ENCODE data around the gene KRT73. TPM values are rescaled to one million over a fixed set of nuclear protein-coding genes. Genes with fewer than 3 reads are reported as not detected.

KRT73 gene
- not detected in 2 replicates for total RNA-seq

DNA sequence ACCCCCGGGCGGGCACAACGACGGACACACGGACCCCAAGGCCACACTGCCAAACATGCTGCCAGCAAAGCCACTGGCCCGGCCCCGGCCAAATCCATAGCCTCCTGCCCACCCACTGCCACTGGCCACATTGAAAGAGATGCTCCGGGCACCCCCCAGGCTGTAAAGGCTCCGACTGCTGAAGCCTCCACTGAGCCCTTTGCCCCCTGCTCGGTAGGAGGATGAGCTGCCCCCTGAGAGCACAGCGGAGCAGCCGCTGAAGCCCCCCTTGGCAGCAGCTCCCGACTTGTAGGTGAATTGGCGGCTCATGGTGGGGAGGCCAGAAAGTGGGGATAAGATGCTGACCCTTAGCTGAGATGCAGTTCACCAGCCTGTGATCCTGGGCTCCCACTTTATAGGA, at the start of gene KRT73:
Gene KRT73, minus strand, starts transcription at position 344 of the 400 bp plus-strand sequence. Its CDS starts 35 bp downstream, at position 309.
- Mint-ChIP-seq H3K9me3 (no peaks in the 10 kb centered on the region), H3K27ac (no peak within 1 kb of the TSS), H3K36me3 (ENCODE audit: low read depth) (peaks cover 3% of the 10 kb centered on the region), H3K4me1 (ENCODE audit: low read depth) (peaks cover 37% of the 10 kb centered on the region), H3K4me3 (no peak within 1 kb of the TSS), H3K27me3 (ENCODE audit: insufficient read depth) (peaks cover 5% of the 10 kb centered on the region)
- intact Hi-C loops (cut with micrococcal nuclease) = no loop called here
- no peak for DNase-seq (ENCODE audit: low spot score)

DNA sequence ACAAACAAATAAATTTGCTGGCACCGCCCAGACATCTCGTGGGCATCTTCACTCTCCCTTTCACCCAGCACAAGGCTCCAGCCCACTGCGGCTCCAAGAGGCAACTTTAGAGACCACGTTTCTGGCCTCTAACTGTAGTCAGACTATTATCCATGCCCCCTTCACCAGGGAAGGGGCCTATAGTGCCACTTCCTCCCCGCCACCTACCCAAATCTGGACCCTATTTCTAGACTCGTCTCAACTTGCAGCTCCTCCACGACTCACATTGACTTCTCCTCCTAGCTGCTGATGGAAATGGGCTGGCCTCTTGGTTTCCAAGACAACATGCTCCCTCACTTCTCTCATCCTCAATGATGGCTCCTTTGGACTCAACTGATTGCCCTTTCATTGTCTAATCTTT, 49.6 kb upstream of the KRT73 start:
- DNase-seq (ENCODE audit: low spot score) = no peak
- intact Hi-C loops (cut with micrococcal nuclease) = no loop called here
- no peaks in the 10 kb centered on the region for H3K36me3 Mint-ChIP-seq (ENCODE audit: low read depth)
- H3K27ac Mint-ChIP-seq = no peak overlapping the region
- no peaks in the 10 kb centered on the region for H3K9me3 Mint-ChIP-seq
- no peaks in the 10 kb centered on the region for H3K4me1 Mint-ChIP-seq (ENCODE audit: low read depth)
- H3K4me3 Mint-ChIP-seq = no peak overlapping the region
- H3K27me3 Mint-ChIP-seq (ENCODE audit: insufficient read depth) = peaks cover 15% of the 10 kb centered on the region

DNA sequence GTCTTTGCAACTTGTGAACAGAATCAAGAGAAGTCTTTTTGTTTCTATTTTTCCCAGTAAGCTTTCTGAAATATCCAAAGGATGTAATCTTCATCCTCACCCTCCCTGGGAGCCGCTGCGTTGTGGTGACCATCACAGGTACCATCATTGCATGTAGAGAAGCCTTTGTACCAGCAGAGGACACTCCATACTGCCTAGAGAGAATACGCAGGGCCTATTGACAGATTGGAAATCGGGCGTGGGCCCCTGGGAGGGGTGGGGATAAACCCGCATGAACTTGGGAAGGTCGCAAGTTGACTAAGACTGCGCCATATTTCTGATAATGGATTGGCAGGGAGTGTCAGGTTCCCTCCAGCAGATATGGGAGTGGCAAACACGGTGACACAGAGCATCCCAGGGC, 49.1 kb upstream of the KRT73 start:
- intact Hi-C loops (cut with micrococcal nuclease) = no loop called here
- H3K4me3 Mint-ChIP-seq = no peak overlapping the region
- no peaks in the 10 kb centered on the region for H3K4me1 Mint-ChIP-seq (ENCODE audit: low read depth)
- no peaks in the 10 kb centered on the region for H3K9me3 Mint-ChIP-seq
- no peak overlapping the region for H3K27ac Mint-ChIP-seq
- H3K27me3 Mint-ChIP-seq (ENCODE audit: insufficient read depth) = peaks cover 15% of the 10 kb centered on the region
- no peaks in the 10 kb centered on the region for H3K36me3 Mint-ChIP-seq (ENCODE audit: low read depth)
- no peak for DNase-seq (ENCODE audit: low spot score)

DNA sequence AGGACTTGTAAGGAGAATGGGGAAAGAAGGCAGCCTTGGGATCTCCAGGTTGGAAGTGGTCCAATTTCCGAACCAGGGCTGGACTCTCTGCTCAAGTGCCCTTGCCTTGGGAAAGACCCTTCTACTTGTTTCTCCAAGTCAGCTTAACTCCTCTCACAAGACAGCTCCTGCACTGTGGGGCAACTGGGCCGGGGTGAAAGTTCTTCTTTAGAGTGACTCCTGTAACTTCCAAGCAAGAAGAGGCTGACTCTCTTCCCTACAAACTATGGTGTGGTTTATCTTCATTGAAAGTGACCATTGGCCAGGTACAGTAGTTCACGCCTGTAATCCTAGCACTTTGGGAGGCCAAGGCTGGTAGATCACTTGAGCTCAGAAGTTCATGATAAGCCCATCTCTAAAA, 48.1 kb upstream of the KRT73 start:
- no peaks in the 10 kb centered on the region for H3K36me3 Mint-ChIP-seq (ENCODE audit: low read depth)
- DNase-seq (ENCODE audit: low spot score) = no peak
- H3K4me1 Mint-ChIP-seq (ENCODE audit: low read depth) = no peaks in the 10 kb centered on the region
- intact Hi-C loops (cut with micrococcal nuclease) = no loop called here
- H3K4me3 Mint-ChIP-seq = no peak overlapping the region
- H3K27ac Mint-ChIP-seq = no peak overlapping the region
- H3K9me3 Mint-ChIP-seq = no peaks in the 10 kb centered on the region
- H3K27me3 Mint-ChIP-seq (ENCODE audit: insufficient read depth) = peaks cover 15% of the 10 kb centered on the region

DNA sequence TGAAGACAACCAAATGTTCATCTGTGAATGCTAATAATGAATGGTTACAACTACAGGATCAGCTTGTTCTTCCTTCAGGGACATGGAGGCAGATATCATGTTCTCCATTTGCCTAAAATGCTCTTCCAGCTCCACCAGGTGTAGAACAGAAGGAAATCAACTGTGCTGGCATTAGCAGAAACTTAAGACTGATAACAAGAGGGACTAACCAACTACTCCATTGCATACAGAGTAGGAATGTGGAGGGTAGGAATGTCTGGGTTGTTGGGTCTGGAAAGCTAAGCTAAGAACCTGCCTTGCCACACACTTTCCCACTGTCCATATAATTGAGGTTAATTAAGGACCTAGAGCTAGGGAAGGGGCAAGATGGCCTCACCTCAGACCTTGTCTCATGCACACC, 45.1 kb upstream of the KRT73 start:
- Mint-ChIP-seq H3K27ac (no peak overlapping the region), H3K9me3 (no peaks in the 10 kb centered on the region), H3K4me1 (ENCODE audit: low read depth) (no peaks in the 10 kb centered on the region), H3K36me3 (ENCODE audit: low read depth) (no peaks in the 10 kb centered on the region), H3K4me3 (no peak overlapping the region), H3K27me3 (ENCODE audit: insufficient read depth) (peaks cover 19% of the 10 kb centered on the region)
- no peak for DNase-seq (ENCODE audit: low spot score)
- intact Hi-C loops (cut with micrococcal nuclease) = no loop called here

DNA sequence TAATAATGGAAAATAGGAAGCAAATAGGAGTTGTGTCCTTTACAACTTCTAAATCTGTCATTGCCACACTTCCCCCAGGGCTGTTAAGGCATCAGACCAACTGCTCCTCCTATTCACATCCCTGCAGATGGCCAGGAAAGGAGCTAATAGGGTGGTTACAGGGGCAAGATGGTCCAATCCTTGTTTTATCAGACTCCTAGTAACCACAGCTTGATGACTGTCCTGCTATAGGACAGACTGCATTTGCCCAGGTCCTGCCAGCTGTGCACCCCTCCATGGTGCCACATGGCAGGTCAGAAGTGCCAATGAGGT, 44.5 kb upstream of the KRT73 start:
- H3K27me3 Mint-ChIP-seq (ENCODE audit: insufficient read depth) = peaks cover 19% of the 10 kb centered on the region
- H3K9me3 Mint-ChIP-seq = no peaks in the 10 kb centered on the region
- intact Hi-C loops (cut with micrococcal nuclease) = no loop called here
- H3K4me3 Mint-ChIP-seq = no peak overlapping the region
- DNase-seq (ENCODE audit: low spot score) = no peak
- no peak overlapping the region for H3K27ac Mint-ChIP-seq
- H3K4me1 Mint-ChIP-seq (ENCODE audit: low read depth) = no peaks in the 10 kb centered on the region
- no peaks in the 10 kb centered on the region for H3K36me3 Mint-ChIP-seq (ENCODE audit: low read depth)

DNA sequence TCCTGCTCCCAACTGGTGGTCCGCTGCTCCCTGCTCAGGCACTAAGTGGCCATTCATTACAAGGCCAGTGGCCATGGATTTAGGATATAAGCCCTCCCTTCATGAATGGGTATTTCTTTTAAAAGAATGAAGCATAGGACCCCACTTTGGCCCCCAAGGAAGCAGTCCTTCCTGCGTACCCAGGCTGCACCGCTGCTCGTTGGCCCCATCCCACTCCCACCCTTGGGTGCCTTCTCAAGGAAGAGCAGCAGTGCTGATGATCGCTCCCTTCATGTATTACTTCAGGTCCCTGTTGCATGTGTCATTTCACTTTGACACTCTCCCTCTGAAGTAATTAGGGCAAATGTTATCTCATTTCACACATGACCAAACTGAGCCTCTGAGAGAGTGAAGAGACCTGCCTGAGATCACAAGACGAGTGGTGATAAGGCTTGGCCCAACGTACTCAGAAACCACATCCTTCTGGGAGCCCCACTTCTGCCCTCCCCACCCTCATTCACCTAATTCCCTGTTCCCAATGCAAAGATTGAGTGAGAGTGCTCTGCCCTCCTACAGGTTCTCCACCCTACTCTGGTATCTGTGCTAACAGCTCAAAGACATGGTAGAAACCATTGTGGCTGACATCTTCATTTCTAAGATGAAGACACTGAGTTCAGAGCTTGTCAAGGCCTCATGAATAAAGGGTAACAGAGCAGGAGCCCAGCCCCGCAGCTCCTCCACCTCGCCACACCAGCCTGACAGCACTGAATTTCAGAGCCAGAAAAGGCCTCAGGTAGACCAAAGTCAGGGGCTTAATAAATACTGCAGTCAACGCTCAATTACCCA, 43.9 kb upstream of the KRT73 start:
- Mint-ChIP-seq H3K4me1 (ENCODE audit: low read depth) (no peaks in the 10 kb centered on the region), H3K9me3 (no peaks in the 10 kb centered on the region), H3K27ac (no peak overlapping the region), H3K27me3 (ENCODE audit: insufficient read depth) (peaks cover 19% of the 10 kb centered on the region), H3K4me3 (no peak overlapping the region), H3K36me3 (ENCODE audit: low read depth) (no peaks in the 10 kb centered on the region)
- intact Hi-C loops (cut with micrococcal nuclease) = no loop called here
- no peak for DNase-seq (ENCODE audit: low spot score)

DNA sequence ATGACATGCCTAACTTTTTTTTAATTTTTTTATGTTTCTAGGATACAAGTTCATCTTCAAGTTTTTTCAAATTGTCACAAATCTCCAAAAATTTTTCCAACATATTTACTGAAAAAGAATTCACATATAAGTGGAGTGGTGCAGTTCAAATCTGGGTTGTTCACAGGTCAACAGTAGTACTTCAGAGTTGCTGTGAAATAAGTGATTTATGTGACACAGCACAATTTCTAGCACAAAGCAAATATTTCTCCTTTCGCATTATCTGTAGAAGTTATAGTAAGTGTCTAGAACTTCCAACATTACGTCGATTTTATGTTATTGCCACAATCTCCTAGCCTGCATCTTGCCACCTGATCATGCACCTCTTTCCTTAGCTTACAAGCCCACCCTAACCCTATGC, 43.3 kb upstream of the KRT73 start:
- Mint-ChIP-seq H3K27ac (no peak overlapping the region), H3K4me3 (no peak overlapping the region), H3K27me3 (ENCODE audit: insufficient read depth) (peaks cover 20% of the 10 kb centered on the region), H3K9me3 (no peaks in the 10 kb centered on the region), H3K4me1 (ENCODE audit: low read depth) (no peaks in the 10 kb centered on the region), H3K36me3 (ENCODE audit: low read depth) (no peaks in the 10 kb centered on the region)
- intact Hi-C loops (cut with micrococcal nuclease) = no loop called here
- no peak for DNase-seq (ENCODE audit: low spot score)

DNA sequence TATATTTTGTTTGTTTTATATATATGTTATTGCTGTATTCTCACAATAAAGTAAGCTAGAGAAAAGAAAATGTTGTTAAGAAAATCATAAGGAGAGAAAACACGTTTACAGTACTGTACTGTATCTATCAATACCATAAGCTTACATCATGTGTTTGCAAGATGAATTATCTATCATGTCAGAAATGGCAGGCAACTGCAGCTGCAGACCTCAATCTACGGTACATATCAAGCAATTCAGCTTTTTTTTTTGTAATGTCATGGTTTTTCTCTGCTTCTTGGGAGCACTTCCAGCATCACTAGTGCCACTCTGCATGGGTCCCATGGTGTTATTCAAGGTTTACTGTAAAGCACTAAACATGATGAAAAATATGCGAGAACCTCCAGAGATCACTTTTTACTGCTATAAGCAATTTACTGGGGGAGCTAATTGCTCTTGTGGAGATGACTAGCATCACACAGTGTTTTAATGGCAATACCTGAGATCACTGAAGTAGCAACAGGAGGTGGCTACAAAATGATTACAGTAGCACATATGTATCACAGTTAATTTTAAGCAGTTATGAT, 42.7 kb upstream of the KRT73 start:
- Mint-ChIP-seq H3K27ac (no peak overlapping the region), H3K27me3 (ENCODE audit: insufficient read depth) (peaks cover 20% of the 10 kb centered on the region), H3K4me3 (no peak overlapping the region), H3K9me3 (no peaks in the 10 kb centered on the region), H3K4me1 (ENCODE audit: low read depth) (no peaks in the 10 kb centered on the region), H3K36me3 (ENCODE audit: low read depth) (no peaks in the 10 kb centered on the region)
- intact Hi-C loops (cut with micrococcal nuclease) = no loop called here
- DNase-seq (ENCODE audit: low spot score) = no peak

DNA sequence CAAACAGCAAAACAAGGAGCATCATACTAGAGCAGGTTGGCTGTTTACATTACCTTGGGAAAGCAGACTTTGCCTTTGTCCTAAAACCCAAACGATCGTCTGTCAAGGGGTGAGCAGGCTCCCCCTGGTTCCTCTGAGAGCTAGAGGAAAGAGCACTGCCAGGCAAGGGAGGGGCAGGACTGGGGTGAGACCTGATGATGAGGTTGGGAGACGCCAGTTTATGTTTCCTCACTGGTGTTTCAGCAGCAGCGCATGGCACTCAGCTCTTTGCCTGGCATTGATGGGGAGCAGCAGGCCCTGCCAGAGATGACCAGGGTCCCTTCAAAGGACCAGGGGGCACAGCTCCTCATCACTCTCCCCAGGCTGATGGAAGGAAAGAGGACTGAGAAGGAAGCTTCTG, 41.6 kb upstream of the KRT73 start:
- H3K4me1 Mint-ChIP-seq (ENCODE audit: low read depth) = no peaks in the 10 kb centered on the region
- H3K4me3 Mint-ChIP-seq = no peak overlapping the region
- H3K36me3 Mint-ChIP-seq (ENCODE audit: low read depth) = no peaks in the 10 kb centered on the region
- intact Hi-C loops (cut with micrococcal nuclease) = no loop called here
- no peaks in the 10 kb centered on the region for H3K9me3 Mint-ChIP-seq
- H3K27me3 Mint-ChIP-seq (ENCODE audit: insufficient read depth) = peaks cover 25% of the 10 kb centered on the region
- DNase-seq (ENCODE audit: low spot score) = no peak
- H3K27ac Mint-ChIP-seq = no peak overlapping the region

DNA sequence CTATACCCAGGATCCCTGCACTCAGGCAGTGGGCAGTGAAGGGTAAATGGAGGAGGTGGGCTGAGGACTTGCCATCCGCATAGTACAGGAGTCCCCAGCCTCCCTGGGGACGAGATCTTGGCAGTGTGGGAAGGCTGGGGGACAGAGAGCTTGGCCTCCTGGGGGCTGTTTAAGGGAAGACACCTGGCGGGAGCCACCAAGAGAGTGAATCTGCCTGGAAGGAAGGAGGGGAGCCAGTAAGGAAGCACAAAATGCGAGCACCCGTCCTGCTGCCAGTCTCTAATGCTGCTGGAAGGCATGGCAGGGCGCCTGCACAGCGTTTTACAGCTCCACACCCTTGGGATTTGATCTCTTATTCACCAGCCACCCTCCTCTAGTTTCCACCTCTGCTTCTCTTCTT, 41.0 kb upstream of the KRT73 start:
- Mint-ChIP-seq H3K27me3 (ENCODE audit: insufficient read depth) (peaks cover 27% of the 10 kb centered on the region), H3K27ac (no peak overlapping the region), H3K9me3 (no peaks in the 10 kb centered on the region), H3K4me3 (no peak overlapping the region), H3K36me3 (ENCODE audit: low read depth) (no peaks in the 10 kb centered on the region), H3K4me1 (ENCODE audit: low read depth) (no peaks in the 10 kb centered on the region)
- intact Hi-C loops (cut with micrococcal nuclease) = no loop called here
- no peak for DNase-seq (ENCODE audit: low spot score)

DNA sequence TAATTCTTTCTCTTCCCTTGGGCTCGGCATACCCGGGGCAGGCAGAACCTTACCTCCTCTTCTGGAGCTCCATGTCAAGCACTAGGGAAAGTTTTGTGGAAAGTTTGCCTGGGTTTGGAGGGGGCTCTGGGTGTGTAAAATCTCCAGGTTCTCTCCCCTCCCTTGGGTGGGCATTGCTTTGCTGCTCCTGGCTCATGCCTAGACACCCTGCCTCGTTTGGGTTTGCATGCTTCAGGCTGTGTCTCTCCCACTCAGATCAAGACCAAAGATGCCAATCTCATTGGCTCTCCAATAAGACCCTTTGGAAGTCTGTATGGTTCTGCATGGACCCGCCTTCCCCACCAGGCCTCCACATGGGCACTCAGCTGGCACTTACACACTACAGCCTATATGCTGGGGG, 39.8 kb upstream of the KRT73 start:
- no peak for DNase-seq (ENCODE audit: low spot score)
- no peaks in the 10 kb centered on the region for H3K36me3 Mint-ChIP-seq (ENCODE audit: low read depth)
- no peaks in the 10 kb centered on the region for H3K4me1 Mint-ChIP-seq (ENCODE audit: low read depth)
- H3K9me3 Mint-ChIP-seq = no peaks in the 10 kb centered on the region
- no peak overlapping the region for H3K4me3 Mint-ChIP-seq
- H3K27ac Mint-ChIP-seq = no peak overlapping the region
- intact Hi-C loops (cut with micrococcal nuclease) = no loop called here
- H3K27me3 Mint-ChIP-seq (ENCODE audit: insufficient read depth) = peaks cover 29% of the 10 kb centered on the region

DNA sequence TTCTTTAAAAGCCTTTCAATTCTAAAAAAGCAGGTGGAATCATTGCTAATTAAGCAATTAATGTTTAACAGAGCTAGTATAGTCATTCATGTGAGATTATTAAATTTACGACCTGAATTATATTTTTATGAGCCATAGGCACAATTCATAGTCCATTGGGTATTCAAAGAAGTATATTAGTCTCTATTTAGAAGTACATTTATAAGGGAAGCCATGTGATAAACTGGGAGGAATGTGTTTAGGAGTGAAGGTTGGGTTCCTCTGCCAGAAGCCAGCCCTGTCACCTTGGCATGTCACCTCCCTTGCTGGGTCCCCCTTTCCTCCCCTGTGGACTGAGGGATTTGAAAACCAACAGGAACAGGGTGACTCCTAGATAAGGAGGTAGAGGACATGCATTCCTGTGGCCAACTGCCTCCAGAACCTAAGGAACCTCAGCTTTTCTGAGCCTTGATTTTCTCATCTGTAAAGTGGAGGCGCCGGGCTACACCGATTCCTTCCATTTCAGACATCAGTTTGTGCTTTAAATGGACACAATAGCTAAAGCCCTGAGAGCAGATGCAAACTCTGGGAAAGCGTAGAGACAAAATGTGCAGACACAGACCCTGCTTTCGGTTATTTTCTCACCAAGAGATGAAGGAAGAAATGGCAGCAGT, 39.0 kb upstream of the KRT73 start:
- intact Hi-C loops (cut with micrococcal nuclease) = no loop called here
- H3K36me3 Mint-ChIP-seq (ENCODE audit: low read depth) = no peaks in the 10 kb centered on the region

More for the DNA sequence above, 39.0 kb upstream of the KRT73 start:
- no peak for DNase-seq (ENCODE audit: low spot score)
- no peak overlapping the region for H3K4me3 Mint-ChIP-seq
- no peaks in the 10 kb centered on the region for H3K4me1 Mint-ChIP-seq (ENCODE audit: low read depth)
- H3K27me3 Mint-ChIP-seq (ENCODE audit: insufficient read depth) = peaks cover 28% of the 10 kb centered on the region
- peaks cover under 1% of the 10 kb centered on the region for H3K9me3 Mint-ChIP-seq
- no peak overlapping the region for H3K27ac Mint-ChIP-seq

All from activated T-helper 1 cell treated with anti-CD3 and anti-CD28 coated beads, Interleukin-12 subunit alpha, Interleukin-12 subunit beta, Interleukin-2, Interleukin-4 antibody, amounts not matched to agents 30 ng/mL and 10 ng/mL and 1 ng/mL, durations not matched to agents 14 hours and 24 hours and 36 hours (primary cell).